Measurements from ENCODE around the gene ABHD6.
A peak's percentile ranks its signal among the peaks of the same experiment; 100 is the strongest.
"Not testable (repeated sequence)": the region's sequence is repeated elsewhere in the genome, so short reads cannot be mapped to it uniquely, and the experiment has no call there.

The ABHD6 gene

GRCh38 chr3:58237238-58237940, at the start of gene ABHD6:
ABHD6 (plus strand) TSS chr3:58237792; CDS start chr3:58256587, 18,795 bp downstream.
- DNase-seq (ENCODE audit: low spot score), result peak; percentile 92
- no peak for FAIRE-seq

- no peak for FAIRE-seq
- no peak for DNase-seq (ENCODE audit: low spot score)
Measured at GRCh38 chr3:58188173-58188564, 49.4 kb upstream of the ABHD6 start.

- FAIRE-seq, result no peak
Measured at GRCh38 chr3:58188921-58189451, 48.6 kb upstream of the ABHD6 start.

GRCh38 chr3:58189691-58190090, 47.9 kb upstream of the ABHD6 start:
- FAIRE-seq, result no peak
- no peak for DNase-seq (ENCODE audit: low spot score)

More at GRCh38 chr3:58188921-58189451, 48.6 kb upstream of the ABHD6 start:
- DNase-seq (ENCODE audit: low spot score), result no peak

- no peak for FAIRE-seq
- DNase-seq (ENCODE audit: low spot score), result no peak
Measured at GRCh38 chr3:58190291-58190690, 47.3 kb upstream of the ABHD6 start.

GRCh38 chr3:58190882-58191281, 46.7 kb upstream of the ABHD6 start:
- DNase-seq (ENCODE audit: low spot score) (no peak), FAIRE-seq (no peak)

GRCh38 chr3:58191361-58191991, 46.1 kb upstream of the ABHD6 start:
- DNase-seq (ENCODE audit: low spot score), result no peak
- no peak for FAIRE-seq

GRCh38 chr3:58192069-58192468, 45.5 kb upstream of the ABHD6 start:
- DNase-seq (ENCODE audit: low spot score) (no peak), FAIRE-seq (no peak)

GRCh38 chr3:58193682-58194407, 43.7 kb upstream of the ABHD6 start:
- FAIRE-seq (no peak), DNase-seq (ENCODE audit: low spot score) (no peak)

GRCh38 chr3:58197588-58197987, 40.0 kb upstream of the ABHD6 start:
- FAIRE-seq (no peak), DNase-seq (ENCODE audit: low spot score) (no peak)

GRCh38 chr3:58198362-58198761, 39.2 kb upstream of the ABHD6 start:
- DNase-seq (ENCODE audit: low spot score) (no peak), FAIRE-seq (no peak)

GRCh38 chr3:58198804-58199203, 38.8 kb upstream of the ABHD6 start:
- FAIRE-seq (no peak), DNase-seq (ENCODE audit: low spot score) (no peak)

- DNase-seq (ENCODE audit: low spot score), result no peak
- no peak for FAIRE-seq
Measured at GRCh38 chr3:58200121-58200709, 37.4 kb upstream of the ABHD6 start.

- no peak for DNase-seq (ENCODE audit: low spot score)
- no peak for FAIRE-seq
Measured at GRCh38 chr3:58200846-58201355, 36.7 kb upstream of the ABHD6 start.

GRCh38 chr3:58201451-58201850, 36.1 kb upstream of the ABHD6 start:
- not testable (repeated sequence) for DNase-seq (ENCODE audit: low spot score); FAIRE-seq

- FAIRE-seq (no peak), DNase-seq (ENCODE audit: low spot score) (no peak)
Measured at GRCh38 chr3:58202917-58203360, 34.7 kb upstream of the ABHD6 start.

GRCh38 chr3:58203541-58203940, 34.1 kb upstream of the ABHD6 start:
- FAIRE-seq, result no peak
- no peak for DNase-seq (ENCODE audit: low spot score)

- DNase-seq (ENCODE audit: low spot score) (no peak), FAIRE-seq (no peak)
Measured at GRCh38 chr3:58204720-58205119, 32.9 kb upstream of the ABHD6 start.

- FAIRE-seq (no peak), DNase-seq (ENCODE audit: low spot score) (no peak)
Measured at GRCh38 chr3:58205981-58206380, 31.6 kb upstream of the ABHD6 start.

GRCh38 chr3:58206406-58207011, 31.1 kb upstream of the ABHD6 start:
- DNase-seq (ENCODE audit: low spot score) (no peak), FAIRE-seq (no peak)

- DNase-seq (ENCODE audit: low spot score) (no peak), FAIRE-seq (no peak)
Measured at GRCh38 chr3:58207954-58208353, 29.6 kb upstream of the ABHD6 start.
